NCI-H146 treated with DMSO at 0.1 percent for 48 hours (cell line): ENCODE results near the gene TBC1D32.

Source experiments
- DNase-seq: peaks from one replicate; lab custom pipeline; 2025; ENCODE audit not compliant: unreplicated experiment; lab: John Stamatoyannopoulos, UW

The TBC1D32 gene

DNA sequence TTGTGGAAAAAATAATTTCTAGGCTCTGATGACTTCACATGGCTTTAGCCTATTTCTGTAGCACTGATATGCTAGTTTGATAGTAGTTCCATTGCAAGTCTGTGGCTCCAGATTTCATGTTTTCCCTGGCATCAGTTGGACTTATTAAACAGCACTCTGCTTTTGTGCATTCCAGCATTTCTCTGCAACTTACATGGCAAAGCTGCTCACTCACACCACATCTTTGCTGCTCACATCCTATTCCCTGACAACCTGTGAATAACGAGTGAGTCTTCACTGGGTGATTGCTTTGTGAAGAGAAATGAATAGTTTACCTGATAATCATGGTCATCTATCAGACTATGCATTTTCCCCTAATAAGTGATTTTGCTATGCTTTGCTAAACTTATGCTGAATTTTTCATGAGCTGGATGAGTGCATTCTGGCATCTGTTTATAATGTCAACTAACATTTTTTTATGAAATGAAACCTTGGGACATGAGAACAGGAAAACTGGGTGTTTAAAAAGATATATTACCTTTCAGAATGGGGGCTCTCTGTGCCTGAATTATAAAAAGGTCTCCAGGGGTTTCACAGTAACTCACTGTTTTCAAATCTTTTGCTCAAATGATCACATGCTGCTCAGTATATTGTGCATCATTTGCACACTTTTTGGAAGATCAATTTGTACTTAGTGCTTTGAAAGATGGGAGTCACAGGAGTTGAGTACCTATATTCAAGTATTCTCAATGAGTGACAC lies 301.8 kb downstream of the TBC1D32 start:
- no peak for DNase-seq
